Measurements from ENCODE around the gene HCAR1.
"Not testable (repeated sequence)": the region's sequence is repeated elsewhere in the genome, so short reads cannot be mapped to it uniquely, and the experiment has no call there.

GRCh38 chr12:122680989-122681388 lies 49.7 kb downstream of the HCAR1 start:
- TF ChIP-seq POLR2AphosphoS5 (IDR thresholded peaks at IDR 0.05; ENCODE audit: low read depth); CTCF (IDR thresholded peaks at IDR 0.05; ENCODE audit: insufficient read depth, low read length); REST (IDR thresholded peaks at IDR 0.05; ENCODE audit: insufficient replicate concordance, low read depth); GABPA (IDR thresholded peaks at IDR 0.05; ENCODE audit: low read depth); SPI1 (IDR thresholded peaks at IDR 0.05; ENCODE audit: borderline replicate concordance, low read depth): not testable (repeated sequence)

Measured in HL-60 (cell line).